GM19455 (cell line): ENCODE results near the gene FBXO8.

ENCODE experiments used
- ATAC-seq: cut with Tn5 transposase; IDR thresholded peaks from one replicate; pipeline ENCODE4 v1.9.1; 2021; ENCODE audit not compliant: unreplicated experiment

The FBXO8 gene

GRCh38 chr4:174211622-174212044 lies 71.8 kb downstream of the FBXO8 start:
- no peak for ATAC-seq

GRCh38 chr4:174210952-174211490 lies 72.4 kb downstream of the FBXO8 start:
- ATAC-seq, result no peak

- ATAC-seq, result no peak
These were observed 73.1 kb downstream of the FBXO8 start for GRCh38 chr4:174210354-174210753.

- no peak for ATAC-seq
These were observed 74.1 kb downstream of the FBXO8 start for GRCh38 chr4:174209341-174209740.

GRCh38 chr4:174207367-174207766 lies 76.1 kb downstream of the FBXO8 start:
- ATAC-seq, result no peak

- no peak for ATAC-seq
These were observed 79.2 kb downstream of the FBXO8 start for GRCh38 chr4:174204164-174204831.

GRCh38 chr4:174201871-174202270 lies 81.6 kb downstream of the FBXO8 start:
- no peak for ATAC-seq

GRCh38 chr4:174199735-174200134 lies 83.7 kb downstream of the FBXO8 start:
- no peak for ATAC-seq

- ATAC-seq, result no peak
These were observed 84.6 kb downstream of the FBXO8 start for GRCh38 chr4:174198828-174199227.

- no peak for ATAC-seq
These were observed 85.1 kb downstream of the FBXO8 start for GRCh38 chr4:174198396-174198795.

- no peak for ATAC-seq
These were observed 89.8 kb downstream of the FBXO8 start for GRCh38 chr4:174193438-174194374.

GRCh38 chr4:174192943-174193342 lies 90.5 kb downstream of the FBXO8 start:
- ATAC-seq, result no peak

- no peak for ATAC-seq
These were observed 92.5 kb downstream of the FBXO8 start for GRCh38 chr4:174190832-174191500.

GRCh38 chr4:174189392-174190015 lies 94.0 kb downstream of the FBXO8 start:
- ATAC-seq, result no peak
